OCI-LY1 (cell line): Measurements from ENCODE around the gene ATXN7L1.

Experiments used
- H2AFZ ChIP-seq: fragments of 200-600 bp; sonication (generic), shearing (Covaris generic); 2 replicates; pipeline ENCODE4 v1.6.0; 2014; ENCODE audit warnings: antibody characterized with exemption, mild to moderate bottlenecking, low read length
- H3F3A ChIP-seq: fragments of 200-600 bp; sonication (generic), shearing (Covaris generic); 2 replicates; pipeline ENCODE4 v1.6.0; 2014; ENCODE audit warnings: mild to moderate bottlenecking, antibody characterized with exemption, low read length, moderate library complexity; ENCODE audit not compliant: insufficient read depth
- H3K27ac ChIP-seq: fragments of 200-600 bp; sonication (generic); 2 replicates; pipeline ENCODE4 v1.5.1; 2014; ENCODE audit warnings: low read length, mixed run types, mild to moderate bottlenecking, low read depth; ENCODE audit not compliant: poor library complexity, severe bottlenecking
- H3K27me3 ChIP-seq: fragments of 200-600 bp; sonication (generic); 2 replicates; pipeline ENCODE4 v1.6.0; 2014; ENCODE audit warnings: antibody characterized with exemption, mild to moderate bottlenecking, low read length, moderate library complexity; ENCODE audit not compliant: insufficient read depth
- H3K36me3 ChIP-seq: fragments of 200-600 bp; sonication (generic); 2 replicates; pipeline ENCODE4 v1.6.1; 2014; ENCODE audit warnings: mild to moderate bottlenecking, antibody characterized with exemption, low read length, moderate library complexity, mixed read lengths; ENCODE audit not compliant: insufficient read depth
- H3K4me1 ChIP-seq: fragments of 200-600 bp; sonication (generic); 2 replicates; pipeline ENCODE4 v1.5.1; 2014; ENCODE audit warnings: mild to moderate bottlenecking, low read length, moderate library complexity; ENCODE audit not compliant: insufficient read depth, severe bottlenecking
- H3K4me2 ChIP-seq: fragments of 200-600 bp; sonication (generic), shearing (Covaris generic); 2 replicates; pipeline ENCODE4 v1.6.1; 2014; ENCODE audit warnings: low read length
- H3K4me3 ChIP-seq: fragments of 200-600 bp; sonication (generic); 2 replicates; pipeline ENCODE4 v1.5.1; 2014; ENCODE audit warnings: low read length, low read depth, mild to moderate bottlenecking, mixed read lengths; ENCODE audit not compliant: poor library complexity, severe bottlenecking
- H3K79me2 ChIP-seq: fragments of 200-600 bp; shearing (Covaris generic); 2 replicates; pipeline ENCODE4 v1.6.1; 2016; ENCODE audit warnings: mixed run types, low read length, mixed read lengths; ENCODE audit not compliant: insufficient read depth
- H3K9ac ChIP-seq: fragments of 200-600 bp; sonication (generic), shearing (Covaris generic); 2 replicates; pipeline ENCODE4 v1.6.1; 2014; ENCODE audit warnings: mild to moderate bottlenecking, low read length, mixed read lengths
- H3K9me2 ChIP-seq: fragments of 200-600 bp; sonication (generic), shearing (Covaris generic); 2 replicates; pipeline ENCODE4 v1.6.1; 2014; ENCODE audit warnings: low read depth, mild to moderate bottlenecking, low read length, mixed read lengths
- H3K9me3 ChIP-seq: fragments of 200-600 bp; shearing (Covaris generic); 2 replicates; pipeline ENCODE4 v1.6.1; 2014; ENCODE audit warnings: low read length, mixed read lengths
- H4K20me1 ChIP-seq: fragments of 200-600 bp; sonication (generic), shearing (Covaris generic); 2 replicates; pipeline ENCODE4 v1.6.0; 2016; ENCODE audit warnings: mild to moderate bottlenecking, low read length; ENCODE audit not compliant: insufficient read depth
- EZH2 ChIP-seq: fragments of 200-600 bp; sonication (generic), shearing (Covaris generic); IDR thresholded peaks from 2 replicates; pipeline ENCODE4 v1.8.0; 2017; ENCODE audit warnings: borderline replicate concordance, mixed run types, mild to moderate bottlenecking, antibody characterized with exemption, low read length, moderate library complexity, mixed read lengths
- TF ChIP-seq, protein P1 (sequence below): fragments of 200-600 bp; sonication (generic), shearing (Covaris generic); IDR thresholded peaks from 2 replicates; pipeline ENCODE4 v1.5.1; 2017; ENCODE audit warnings: mild to moderate bottlenecking, antibody characterized with exemption, low read length, moderate library complexity, mixed read lengths

ATXN7L1 gene

DNA sequence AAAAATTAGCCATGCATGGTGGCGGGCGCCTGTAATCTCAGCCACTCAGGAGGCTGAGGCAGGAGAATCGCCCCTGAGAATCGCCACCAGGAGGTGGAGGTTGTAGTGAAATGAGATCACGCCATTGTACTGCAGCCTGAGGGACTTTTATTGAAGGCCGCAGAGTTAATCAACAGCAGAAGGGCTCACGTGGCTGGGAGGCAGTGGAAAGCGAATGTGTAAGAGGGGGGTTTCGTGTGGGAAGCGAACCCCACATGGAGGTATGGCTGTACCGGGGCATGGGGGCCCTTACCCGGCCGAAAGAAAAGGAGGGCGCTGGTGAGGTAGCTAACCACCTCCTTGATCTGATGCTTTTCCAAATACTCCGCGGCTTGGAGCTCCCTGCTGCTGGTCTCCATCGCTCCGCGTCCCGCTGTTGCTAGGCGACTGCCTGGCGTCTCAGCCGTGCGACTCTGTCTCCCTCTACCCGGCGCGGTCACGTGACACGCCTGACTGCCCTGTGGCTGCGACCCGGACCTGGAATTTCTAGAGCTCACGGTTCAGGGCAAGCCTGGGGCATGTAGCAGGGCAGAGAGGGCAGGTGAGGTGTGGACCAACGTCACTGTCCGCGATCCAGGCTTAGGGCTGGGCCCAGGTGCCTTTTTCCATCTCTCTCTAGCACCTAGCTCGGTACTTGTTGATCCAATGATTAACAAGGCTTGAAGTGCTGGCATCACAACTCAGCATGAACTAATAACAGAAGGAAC, 295.2 kb downstream of the ATXN7L1 start, which contains the start of gene EFCAB10:
Gene EFCAB10 (minus strand): TSS at position 428 of the 746 bp plus-strand sequence. CDS start 30 bp downstream, at position 398.
- peak within 1 kb of the TSS; percentile 55 for H3K4me3 ChIP-seq
- no peaks in the 10 kb centered on the region for H3F3A ChIP-seq
- no peaks in the 10 kb centered on the region for H3K79me2 ChIP-seq
- H2AFZ ChIP-seq: no peak within 1 kb of the TSS
- no peaks in the 10 kb centered on the region for H4K20me1 ChIP-seq
- H3K9me2 ChIP-seq: no peaks in the 10 kb centered on the region
- no peaks in the 10 kb centered on the region for H3K9me3 ChIP-seq
- H3K36me3 ChIP-seq: no peaks in the 10 kb centered on the region
- H3K27ac ChIP-seq: no peak within 1 kb of the TSS
- H3K4me2 ChIP-seq: peak within 1 kb of the TSS; percentile 61
- TF ChIP-seq, protein P1, sequence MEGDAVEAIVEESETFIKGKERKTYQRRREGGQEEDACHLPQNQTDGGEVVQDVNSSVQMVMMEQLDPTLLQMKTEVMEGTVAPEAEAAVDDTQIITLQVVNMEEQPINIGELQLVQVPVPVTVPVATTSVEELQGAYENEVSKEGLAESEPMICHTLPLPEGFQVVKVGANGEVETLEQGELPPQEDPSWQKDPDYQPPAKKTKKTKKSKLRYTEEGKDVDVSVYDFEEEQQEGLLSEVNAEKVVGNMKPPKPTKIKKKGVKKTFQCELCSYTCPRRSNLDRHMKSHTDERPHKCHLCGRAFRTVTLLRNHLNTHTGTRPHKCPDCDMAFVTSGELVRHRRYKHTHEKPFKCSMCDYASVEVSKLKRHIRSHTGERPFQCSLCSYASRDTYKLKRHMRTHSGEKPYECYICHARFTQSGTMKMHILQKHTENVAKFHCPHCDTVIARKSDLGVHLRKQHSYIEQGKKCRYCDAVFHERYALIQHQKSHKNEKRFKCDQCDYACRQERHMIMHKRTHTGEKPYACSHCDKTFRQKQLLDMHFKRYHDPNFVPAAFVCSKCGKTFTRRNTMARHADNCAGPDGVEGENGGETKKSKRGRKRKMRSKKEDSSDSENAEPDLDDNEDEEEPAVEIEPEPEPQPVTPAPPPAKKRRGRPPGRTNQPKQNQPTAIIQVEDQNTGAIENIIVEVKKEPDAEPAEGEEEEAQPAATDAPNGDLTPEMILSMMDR: no peak
- TF ChIP-seq EZH2: no peak
- H3K9ac ChIP-seq: no peak within 1 kb of the TSS; the same call in 1 of the 2 replicates
- peaks cover 11% of the 10 kb centered on the region for H3K4me1 ChIP-seq
- H3K27me3 ChIP-seq: no peaks in the 10 kb centered on the region

DNA sequence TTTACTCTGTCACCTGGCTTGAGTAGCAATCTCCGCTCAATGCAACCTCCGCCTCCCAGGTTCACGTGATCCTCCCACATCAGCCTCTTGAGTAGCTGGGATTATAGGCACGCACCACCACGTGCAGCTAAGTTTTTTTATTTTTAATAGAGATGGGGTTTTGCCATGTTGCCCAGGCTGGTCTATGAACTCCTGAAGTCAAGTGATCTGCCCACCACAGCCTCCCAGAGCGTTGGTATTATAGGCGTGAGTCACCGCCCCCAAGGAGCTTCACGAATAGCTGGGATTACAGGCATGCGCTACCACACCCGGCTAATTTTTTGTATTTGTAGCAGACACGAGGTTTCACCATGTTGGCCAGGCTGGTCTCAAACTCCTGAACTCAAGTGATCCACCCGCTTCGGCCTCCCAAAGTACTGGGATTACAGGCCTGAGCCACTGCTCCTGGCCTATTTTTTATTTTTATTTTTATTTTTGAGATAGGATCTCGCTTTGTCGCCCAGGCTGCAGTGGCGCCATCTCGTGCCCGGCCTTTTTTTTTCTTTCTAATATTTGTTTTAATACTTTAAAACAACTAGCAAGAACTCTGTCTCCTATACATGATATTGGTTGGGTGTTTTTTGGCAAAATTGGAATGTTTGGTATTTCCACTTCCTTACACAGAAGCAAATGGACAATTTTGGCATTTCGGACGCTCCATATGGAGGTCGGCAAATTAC, 296.2 kb downstream of the ATXN7L1 start:
- no peaks in the 10 kb centered on the region for H3K36me3 ChIP-seq
- H3K79me2 ChIP-seq: no peaks in the 10 kb centered on the region
- H3K4me1 ChIP-seq: peaks cover 8% of the 10 kb centered on the region
- no peak for TF ChIP-seq EZH2
- TF ChIP-seq, protein P1: peak; percentile 47
- H3K27me3 ChIP-seq: no peaks in the 10 kb centered on the region
- H3K4me3 ChIP-seq: peak overlapping the region; percentile 55
- no peak overlapping the region for H3K27ac ChIP-seq
- no peaks in the 10 kb centered on the region for H3K9me2 ChIP-seq
- no peaks in the 10 kb centered on the region for H3F3A ChIP-seq
- H3K4me2 ChIP-seq: peak overlapping the region; percentile 61
- H3K9ac ChIP-seq: no peak overlapping the region
- H3K9me3 ChIP-seq: no peaks in the 10 kb centered on the region
- H2AFZ ChIP-seq: no peak overlapping the region
- no peaks in the 10 kb centered on the region for H4K20me1 ChIP-seq

DNA sequence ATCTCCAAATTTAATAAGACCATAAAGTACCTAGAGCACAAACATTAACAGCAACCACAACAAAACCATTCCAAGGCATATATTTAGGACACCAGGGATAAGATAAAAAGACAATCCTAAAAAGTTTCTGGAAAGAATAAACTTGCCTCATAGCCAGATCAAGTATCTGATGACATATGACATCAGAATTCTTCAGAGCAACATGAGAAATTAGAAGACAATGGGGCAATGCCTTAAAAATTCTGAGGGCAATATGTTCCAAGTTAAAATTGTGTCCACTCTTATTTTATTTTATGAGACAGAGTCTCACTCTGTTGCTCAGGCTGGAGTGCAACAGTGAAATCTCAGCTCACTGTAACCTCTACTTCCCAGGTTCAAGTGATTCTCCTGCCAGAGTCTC, 297.9 kb downstream of the ATXN7L1 start:
- no peak overlapping the region for H3K4me2 ChIP-seq
- TF ChIP-seq, protein P1: no peak
- TF ChIP-seq EZH2: no peak
- H3K9ac ChIP-seq: no peak overlapping the region
- H3F3A ChIP-seq: 0 out of 2 replicates have a peak, but pooled peaks cover 3% of the 10 kb centered on the region
- H3K9me3 ChIP-seq: no peaks in the 10 kb centered on the region
- no peaks in the 10 kb centered on the region for H4K20me1 ChIP-seq
- H3K27me3 ChIP-seq: no peaks in the 10 kb centered on the region
- no peaks in the 10 kb centered on the region for H3K9me2 ChIP-seq
- peaks cover 8% of the 10 kb centered on the region for H3K4me1 ChIP-seq
- H3K79me2 ChIP-seq: no peaks in the 10 kb centered on the region
- H3K27ac ChIP-seq: no peak overlapping the region
- no peak overlapping the region for H3K4me3 ChIP-seq
- no peaks in the 10 kb centered on the region for H3K36me3 ChIP-seq
- no peak overlapping the region for H2AFZ ChIP-seq
